Measurements from ENCODE around the gene AGPAT3.

The AGPAT3 gene

GRCh38 chr21:43910460-43910859 is 45.4 kb downstream of the AGPAT3 start:
- DNase-seq = no peak

GRCh38 chr21:43911015-43911934 is 46.3 kb downstream of the AGPAT3 start:
- no peak for DNase-seq

GRCh38 chr21:43911935-43912487 is 47.0 kb downstream of the AGPAT3 start:
- DNase-seq = no peak

- no peak for DNase-seq
These were observed 47.5 kb downstream of the AGPAT3 start for GRCh38 chr21:43912500-43912899.

- no peak for DNase-seq
These were observed 47.9 kb downstream of the AGPAT3 start for GRCh38 chr21:43912910-43913309.

GRCh38 chr21:43913928-43914327 is 48.9 kb downstream of the AGPAT3 start:
- no peak for DNase-seq

- DNase-seq = no peak
These were observed 51.1 kb downstream of the AGPAT3 start for GRCh38 chr21:43916076-43916475.

- peak; percentile 60 to 67 for DNase-seq
These were observed 51.9 kb downstream of the AGPAT3 start for GRCh38 chr21:43916691-43917514.

GRCh38 chr21:43917515-43918384 is 52.7 kb downstream of the AGPAT3 start:
- DNase-seq = peak in 1 of 2 donors; percentile 33

- DNase-seq = no peak
These were observed 53.4 kb downstream of the AGPAT3 start for GRCh38 chr21:43918385-43918947.

- DNase-seq = no peak
These were observed 54.3 kb downstream of the AGPAT3 start for GRCh38 chr21:43919283-43919682.

GRCh38 chr21:43919871-43920801 is 55.1 kb downstream of the AGPAT3 start:
- no peak for DNase-seq

GRCh38 chr21:43921571-43921978 is 56.6 kb downstream of the AGPAT3 start:
- DNase-seq = peak in 1 of 2 donors; percentile 18

GRCh38 chr21:43921979-43922945 is 57.2 kb downstream of the AGPAT3 start:
- DNase-seq = peak; percentile 60 to 67

GRCh38 chr21:43922949-43923348 is 57.9 kb downstream of the AGPAT3 start:
- no peak for DNase-seq

- no peak for DNase-seq
These were observed 58.4 kb downstream of the AGPAT3 start for GRCh38 chr21:43923391-43923790.

GRCh38 chr21:43924421-43925095 is 59.5 kb downstream of the AGPAT3 start:
- DNase-seq = no peak

GRCh38 chr21:43925096-43925481 is 60.1 kb downstream of the AGPAT3 start:
- no peak for DNase-seq

GRCh38 chr21:43925609-43926008 is 60.6 kb downstream of the AGPAT3 start:
- no peak for DNase-seq
